H9 (cell line): Measurements from ENCODE around the gene ADAMTS13. TPM values are rescaled to one million over a fixed set of nuclear protein-coding genes. Genes with fewer than 3 reads are reported as not detected.

ENCODE experiments used
- DNase-seq: peaks from one replicate; pipeline ENCODE4 v3.0.0-alpha.2; 2017
- H2AFZ ChIP-seq: one replicate; pipeline ENCODE4 v1.6.1; 2013; ENCODE audit warnings: mild to moderate bottlenecking, low read length, control low read depth, moderate library complexity
- H2AK5ac ChIP-seq: 2 replicates; pipeline ENCODE4 v1.6.1; 2013; ENCODE audit warnings: low read length, control low read depth, mixed read lengths; ENCODE audit not compliant: insufficient read length
- H2BK120ac ChIP-seq: one replicate; pipeline ENCODE4 v1.6.1; 2013; ENCODE audit warnings: low read depth, mild to moderate bottlenecking, low read length, control low read depth, inconsistent platforms; ENCODE audit not compliant: poor library complexity, severe bottlenecking
- H2BK12ac ChIP-seq: 2 replicates; pipeline ENCODE4 v1.6.1; 2013; ENCODE audit warnings: low read length, control low read depth, mixed read lengths, low read depth; ENCODE audit not compliant: insufficient read length
- H2BK15ac ChIP-seq: 2 replicates; pipeline ENCODE4 v1.6.1; 2013; ENCODE audit warnings: low read depth, low read length, control low read depth
- H2BK20ac ChIP-seq: one replicate; pipeline ENCODE4 v1.6.1; 2013; ENCODE audit warnings: low read depth, mild to moderate bottlenecking, low read length, control low read depth, inconsistent platforms; ENCODE audit not compliant: poor library complexity, severe bottlenecking
- H2BK5ac ChIP-seq: 2 replicates; pipeline ENCODE4 v1.6.1; 2013; ENCODE audit warnings: low read length, control low read depth, mixed read lengths; ENCODE audit not compliant: insufficient read length
- H3K14ac ChIP-seq: 2 replicates; pipeline ENCODE4 v1.6.1; 2013; ENCODE audit warnings: low read length, control low read depth; ENCODE audit not compliant: insufficient read depth
- H3K18ac ChIP-seq: 2 replicates; pipeline ENCODE4 v1.6.1; 2013; ENCODE audit warnings: low read depth, mild to moderate bottlenecking, mixed read lengths, low read length, control low read depth; ENCODE audit not compliant: insufficient read length
- H3K23ac ChIP-seq: 2 replicates; pipeline ENCODE4 v1.6.1; 2013; ENCODE audit warnings: low read length, control low read depth, mixed read lengths, low read depth; ENCODE audit not compliant: insufficient read length
- H3K23me2 ChIP-seq: 2 replicates; pipeline ENCODE4 v1.6.1; 2013; ENCODE audit warnings: low read depth, mild to moderate bottlenecking, mixed read lengths, low read length, control low read depth; ENCODE audit not compliant: insufficient read length, poor library complexity, severe bottlenecking
- H3K27ac ChIP-seq: 2 replicates; pipeline ENCODE4 v1.5.1; 2013; ENCODE audit warnings: low read length, control low read depth, mixed read lengths, low read depth; ENCODE audit not compliant: insufficient read length
- H3K27me3 ChIP-seq: 2 replicates; pipeline ENCODE4 v1.6.1; 2013; ENCODE audit warnings: low read length, control low read depth, inconsistent platforms; ENCODE audit not compliant: insufficient read depth
- H3K4ac ChIP-seq: 2 replicates; pipeline ENCODE4 v1.6.1; 2013; ENCODE audit warnings: low read depth, mild to moderate bottlenecking, control low read depth, inconsistent platforms, low read length, moderate library complexity
- H3K4me1 ChIP-seq: 2 replicates; pipeline ENCODE4 v1.6.1; 2013; ENCODE audit warnings: low read length, control low read depth, inconsistent platforms; ENCODE audit not compliant: insufficient read depth
- H3K4me2 ChIP-seq: 2 replicates; pipeline ENCODE4 v1.6.1; 2013; ENCODE audit warnings: low read length, control low read depth, mixed read lengths; ENCODE audit not compliant: insufficient read length, insufficient read depth
- H3K56ac ChIP-seq: 2 replicates; pipeline ENCODE4 v1.6.1; 2013; ENCODE audit warnings: low read depth, mild to moderate bottlenecking, mixed read lengths, low read length, control low read depth; ENCODE audit not compliant: insufficient read length
- H3K79me1 ChIP-seq: 2 replicates; pipeline ENCODE4 v1.6.1; 2013; ENCODE audit warnings: low read depth, mild to moderate bottlenecking, moderate library complexity, low read length, control low read depth, inconsistent platforms; ENCODE audit not compliant: insufficient read depth, poor library complexity, severe bottlenecking
- H3K79me2 ChIP-seq: 2 replicates; pipeline ENCODE4 v1.6.1; 2013; ENCODE audit warnings: low read length, control low read depth, inconsistent platforms; ENCODE audit not compliant: insufficient read depth
- H3K9ac ChIP-seq: 2 replicates; pipeline ENCODE4 v1.6.1; 2013; ENCODE audit warnings: low read length, control low read depth, mixed read lengths; ENCODE audit not compliant: insufficient read length; ENCODE audit errors: extremely low read depth
- H3K9me3 ChIP-seq: one replicate; pipeline ENCODE4 v1.6.1; 2013; ENCODE audit warnings: low read depth, low read length, inconsistent platforms; ENCODE audit not compliant: control insufficient read depth
- H3T11ph ChIP-seq: one replicate; pipeline ENCODE4 v1.6.1; 2013; ENCODE audit warnings: mild to moderate bottlenecking, low read length, control low read depth, inconsistent platforms
- H4K20me1 ChIP-seq: one replicate; pipeline ENCODE4 v1.6.1; 2013; ENCODE audit not compliant: control insufficient read depth, insufficient read length, insufficient read depth
- H4K5ac ChIP-seq: 2 replicates; pipeline ENCODE4 v1.6.1; 2013; ENCODE audit warnings: low read depth, mild to moderate bottlenecking, mixed read lengths, low read length, control low read depth; ENCODE audit not compliant: insufficient read length
- H4K8ac ChIP-seq: replicated peaks from 2 replicates; pipeline ENCODE4 v1.6.1; 2013; ENCODE audit warnings: low read length, control low read depth, mixed read lengths, low read depth; ENCODE audit not compliant: insufficient read length
- H4K91ac ChIP-seq: 2 replicates; pipeline ENCODE4 v1.6.1; 2013; ENCODE audit warnings: low read depth, mild to moderate bottlenecking, moderate library complexity, mixed read lengths, low read length, control low read depth; ENCODE audit not compliant: insufficient read length
- H3K27ac Mint-ChIP-seq, 3 experiments: 2 replicates in 2 of 3; 3 replicates in 1 of 3; pipeline ENCODE4 v1.8.0; 2020 to 2021; ENCODE audit warnings: mixed read lengths in 3 of 3, mild to moderate bottlenecking in 1 of 3, moderate library complexity in 1 of 3
- H3K27me3 Mint-ChIP-seq: 2 replicates; pipeline ENCODE4 v1.8.0; 2021; ENCODE audit warnings: low read depth, mild to moderate bottlenecking, moderate library complexity, mixed read lengths
- H3K36me3 Mint-ChIP-seq, 3 experiments: 2 replicates in 2 of 3; 3 replicates in 1 of 3; pipeline ENCODE4 v1.8.0; 2020 to 2021; ENCODE audit warnings: low read depth in 3 of 3, mixed read lengths in 3 of 3; ENCODE audit not compliant: insufficient read depth in 1 of 3
- H3K4me1 Mint-ChIP-seq, 2 experiments: 2 replicates each; pipeline ENCODE4 v1.8.0; 2020; ENCODE audit warnings: mixed read lengths in 2 of 2
- H3K4me3 Mint-ChIP-seq, 2 experiments: 2 replicates in 1 of 2; 3 replicates in 1 of 2; pipeline ENCODE4 v1.8.0; 2020 to 2021; ENCODE audit warnings: mild to moderate bottlenecking in 2 of 2, mixed read lengths in 2 of 2, moderate library complexity in 1 of 2
- H3K9me3 Mint-ChIP-seq, 2 experiments: 2 replicates in 1 of 2; 3 replicates in 1 of 2; pipeline ENCODE4 v1.8.0; 2020; ENCODE audit warnings: mild to moderate bottlenecking in 2 of 2, mixed read lengths in 2 of 2, moderate library complexity in 1 of 2
- CTCF ChIP-seq: fragments of 200-600 bp; sonication (generic); conservative IDR thresholded peaks from 3 replicates; pipeline ENCODE4 v1.8.0; 2021; ENCODE audit warnings: antibody characterized with exemption, mild to moderate bottlenecking
- WGBS: extraction: QIAGEN DNeasy Blood & Tissue Kit; methylation state at CpG from one replicate; pipeline ENCODE4 v1.1.7; 2013; ENCODE audit warnings: missing lambda C conversion rate, low lambda C conversion rate, mixed read lengths; ENCODE audit not compliant: insufficient read length; ENCODE audit errors: extremely low coverage; 5-methylcytosine and 5-hydroxymethylcytosine counted together
- total RNA-seq: library from RNA; stranded (reverse); gene quantifications from 2 replicates; pipeline ENCODE4 v1.2.1, GENCODE V29; 2021

Gene ADAMTS13
- total RNA-seq, 1 experiment from 2014 or later, result 8.8 TPM

- Histone ChIP-seq H3K4me1 (no peaks in the 10 kb centered on the region), H3K23ac (no peak overlapping the region), H3K9ac (no peak overlapping the region), H4K20me1 (no peaks in the 10 kb centered on the region), H3K4me2 (no peak overlapping the region), H4K91ac (no peak overlapping the region), H3K27me3 (no peaks in the 10 kb centered on the region), H3T11ph (no peak overlapping the region), H2BK120ac (no peak overlapping the region), H4K8ac (no peak overlapping the region), H3K23me2 (no peaks in the 10 kb centered on the region), H3K79me2 (no peaks in the 10 kb centered on the region), H3K27ac (no peak overlapping the region), H3K18ac (no peak overlapping the region), H3K14ac (no peak overlapping the region), H3K79me1 (no peaks in the 10 kb centered on the region), H2AK5ac (no peak overlapping the region), H2AFZ (no peak overlapping the region), H2BK20ac (no peak overlapping the region), H2BK5ac (no peak overlapping the region), H3K4ac (no peak overlapping the region), H2BK15ac (no peak overlapping the region), H3K9me3 (no peaks in the 10 kb centered on the region), H2BK12ac (no peak overlapping the region), H3K56ac (no peak overlapping the region), H4K5ac (no peak overlapping the region)
- no peak for TF ChIP-seq CTCF
- H3K27me3 Mint-ChIP-seq, result no peaks in the 10 kb centered on the region
- no peak overlapping the region for H3K4me3 Mint-ChIP-seq
- H3K36me3 Mint-ChIP-seq, result peaks cover 4 to 12% (median 5%) of the 10 kb centered on the region in 3 experiments; a peak in 6 of 7 replicates
- no peak for DNase-seq
- no peaks in the 10 kb centered on the region for H3K9me3 Mint-ChIP-seq
- H3K27ac Mint-ChIP-seq, result no peak overlapping the region
- H3K4me1 Mint-ChIP-seq, result no peaks in the 10 kb centered on the region
- no CpG with 5 or more reads among the region's 7 CpGs for WGBS
Observed at GRCh38 chr9:133470988-133471387, 48.8 kb downstream of the ADAMTS13 start.
